VCaP (cell line): Measurements from ENCODE around the gene DNAH8.

Experiments
- H3K27ac ChIP-seq: fragments of 450-650 bp; 2 replicates; pipeline ENCODE4 v1.5.1; 2017
- TF ChIP-seq, protein P1 (sequence below): fragments of 450-650 bp; conservative IDR thresholded peaks from 2 replicates; pipeline ENCODE4 v1.5.1; 2017; ENCODE audit warnings: mild to moderate bottlenecking, moderate library complexity

Gene DNAH8

DNA sequence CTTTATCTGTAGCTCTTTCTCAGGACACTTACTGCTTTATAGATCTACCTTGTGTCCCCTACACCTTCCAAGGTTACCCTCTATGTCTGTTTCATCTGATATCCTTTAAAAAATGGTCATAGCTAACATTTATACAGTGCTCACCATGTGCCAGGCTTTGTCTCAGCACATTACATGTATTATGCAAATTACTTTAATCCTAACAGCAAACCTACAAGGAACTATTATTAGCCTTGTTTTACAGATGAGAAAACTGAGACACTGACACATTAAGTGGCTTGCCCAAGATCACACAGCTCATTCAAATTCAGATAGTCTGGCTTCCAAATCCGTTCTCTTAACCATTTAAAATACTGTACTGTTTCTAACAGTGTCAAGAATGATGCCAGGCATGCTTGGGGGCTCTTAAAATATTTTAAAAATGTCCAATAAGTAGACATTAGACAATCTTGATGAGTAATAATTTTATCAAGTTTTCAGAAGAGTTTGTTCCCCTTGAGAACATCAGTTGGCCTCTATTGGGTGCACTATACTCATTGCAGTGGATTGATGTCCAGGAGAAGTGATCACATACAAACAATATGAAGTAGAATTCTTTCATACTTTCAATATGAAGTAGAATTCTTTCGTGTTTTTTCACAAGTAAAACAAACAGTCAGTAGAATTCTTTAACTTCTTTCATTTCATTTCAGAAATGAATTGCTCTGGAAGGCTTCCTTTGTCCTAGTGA is 69.6 kb downstream of the DNAH8 start:
- no peak overlapping the region for H3K27ac ChIP-seq
- TF ChIP-seq, protein P1, sequence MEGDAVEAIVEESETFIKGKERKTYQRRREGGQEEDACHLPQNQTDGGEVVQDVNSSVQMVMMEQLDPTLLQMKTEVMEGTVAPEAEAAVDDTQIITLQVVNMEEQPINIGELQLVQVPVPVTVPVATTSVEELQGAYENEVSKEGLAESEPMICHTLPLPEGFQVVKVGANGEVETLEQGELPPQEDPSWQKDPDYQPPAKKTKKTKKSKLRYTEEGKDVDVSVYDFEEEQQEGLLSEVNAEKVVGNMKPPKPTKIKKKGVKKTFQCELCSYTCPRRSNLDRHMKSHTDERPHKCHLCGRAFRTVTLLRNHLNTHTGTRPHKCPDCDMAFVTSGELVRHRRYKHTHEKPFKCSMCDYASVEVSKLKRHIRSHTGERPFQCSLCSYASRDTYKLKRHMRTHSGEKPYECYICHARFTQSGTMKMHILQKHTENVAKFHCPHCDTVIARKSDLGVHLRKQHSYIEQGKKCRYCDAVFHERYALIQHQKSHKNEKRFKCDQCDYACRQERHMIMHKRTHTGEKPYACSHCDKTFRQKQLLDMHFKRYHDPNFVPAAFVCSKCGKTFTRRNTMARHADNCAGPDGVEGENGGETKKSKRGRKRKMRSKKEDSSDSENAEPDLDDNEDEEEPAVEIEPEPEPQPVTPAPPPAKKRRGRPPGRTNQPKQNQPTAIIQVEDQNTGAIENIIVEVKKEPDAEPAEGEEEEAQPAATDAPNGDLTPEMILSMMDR = no peak

DNA sequence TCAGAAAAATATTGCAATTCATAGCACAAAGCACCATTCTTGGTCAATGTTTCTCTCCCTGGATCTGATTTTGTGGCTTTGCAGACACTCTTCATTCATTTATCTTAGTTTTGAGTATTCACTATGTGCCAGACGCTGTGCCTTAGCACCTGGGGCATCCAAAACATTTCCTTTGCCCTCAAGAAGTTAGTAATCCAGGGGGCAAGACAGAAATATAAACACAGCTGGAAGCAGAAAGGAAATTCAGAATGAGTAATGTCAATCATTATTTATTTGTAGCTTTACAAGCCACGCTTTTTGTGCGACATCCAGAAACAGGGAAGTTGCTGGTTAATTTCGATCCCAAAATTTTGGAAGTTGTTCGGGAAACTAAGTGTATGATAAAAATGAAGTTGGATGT is 71.4 kb downstream of the DNAH8 start:
- TF ChIP-seq, protein P1 = no peak
- no peak overlapping the region for H3K27ac ChIP-seq

DNA sequence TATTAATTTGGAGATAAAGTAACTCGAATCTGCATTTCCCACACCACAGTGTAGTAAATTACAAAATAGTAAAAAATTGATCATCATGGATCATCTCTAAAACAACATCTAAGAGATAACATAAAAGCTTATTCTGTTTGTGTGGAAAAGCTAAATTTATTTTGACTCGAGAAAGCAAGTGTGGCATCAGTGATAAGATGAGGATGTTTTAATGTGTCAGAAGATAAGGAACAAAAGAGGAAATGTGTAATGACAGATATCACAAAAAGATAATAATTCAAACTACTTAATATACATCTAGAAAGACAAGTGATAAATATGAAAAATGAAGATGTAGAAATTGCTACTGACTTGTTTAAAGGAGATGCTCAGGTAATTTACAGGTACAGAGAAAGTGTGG is 74.1 kb downstream of the DNAH8 start:
- TF ChIP-seq, protein P1 = no peak
- no peak overlapping the region for H3K27ac ChIP-seq

DNA sequence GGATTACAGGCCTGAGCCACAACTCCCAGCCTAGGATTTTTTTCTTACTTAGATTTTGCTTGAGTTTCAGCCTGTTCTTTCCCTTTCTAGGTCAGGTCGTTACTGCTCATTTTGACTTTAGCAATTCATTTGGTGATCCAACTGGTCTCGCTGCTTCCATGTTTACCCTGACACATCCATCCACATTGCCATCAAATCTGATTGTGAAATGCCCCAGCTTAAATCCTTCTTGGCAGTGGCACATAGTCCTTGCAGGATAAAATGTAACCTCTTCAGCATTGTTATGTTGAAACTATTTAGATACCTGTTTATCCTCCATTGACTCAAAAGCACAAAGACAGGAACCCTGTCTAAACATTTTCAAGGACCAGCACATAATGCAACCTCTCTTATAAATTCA is 77.2 kb downstream of the DNAH8 start:
- peak overlapping the region; percentile 100 for H3K27ac ChIP-seq
- TF ChIP-seq, protein P1 = no peak

DNA sequence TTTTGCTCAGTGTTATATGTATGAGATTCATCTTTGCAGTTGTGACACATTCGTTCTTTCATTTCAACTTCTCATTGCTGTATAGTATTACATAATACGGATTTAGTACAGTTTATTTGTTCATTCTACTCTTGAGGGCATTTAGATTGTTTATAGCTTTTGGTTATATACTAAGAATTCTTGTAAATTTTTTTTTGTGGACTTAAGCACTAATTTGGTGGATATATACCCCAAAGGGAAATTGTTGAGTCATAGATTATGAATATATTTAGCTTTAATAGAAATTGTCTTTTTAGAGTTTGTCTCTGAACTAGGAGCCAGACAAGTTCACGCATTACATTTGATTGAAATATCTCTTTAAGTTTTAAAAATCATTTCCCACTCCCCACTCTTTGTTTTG is 79.6 kb downstream of the DNAH8 start:
- H3K27ac ChIP-seq = peak overlapping the region; percentile 100

DNA sequence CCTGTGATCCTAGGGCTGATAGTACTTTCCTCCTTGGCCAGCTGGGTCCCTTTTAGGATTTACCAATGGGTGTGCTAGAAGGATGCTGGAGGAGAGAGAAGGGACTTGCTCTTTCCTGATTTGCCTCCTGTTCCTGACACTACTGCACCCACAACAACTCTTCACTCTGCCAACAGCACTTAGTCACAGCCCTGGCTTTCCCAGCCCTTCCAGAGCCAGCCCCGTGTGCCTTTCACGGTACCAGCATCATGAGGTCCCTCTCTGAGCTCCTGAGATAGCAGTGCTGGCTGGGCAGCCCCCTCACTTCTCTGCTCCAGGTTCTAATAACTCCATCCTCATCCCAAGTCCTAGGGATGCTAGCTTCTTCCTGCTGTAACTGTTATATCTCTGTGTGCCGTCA is 80.9 kb downstream of the DNAH8 start:
- TF ChIP-seq, protein P1 = no peak
- peak overlapping the region; percentile 100 for H3K27ac ChIP-seq

More for the DNA sequence above, 79.6 kb downstream of the DNAH8 start:
- TF ChIP-seq, protein P1 = no peak

DNA sequence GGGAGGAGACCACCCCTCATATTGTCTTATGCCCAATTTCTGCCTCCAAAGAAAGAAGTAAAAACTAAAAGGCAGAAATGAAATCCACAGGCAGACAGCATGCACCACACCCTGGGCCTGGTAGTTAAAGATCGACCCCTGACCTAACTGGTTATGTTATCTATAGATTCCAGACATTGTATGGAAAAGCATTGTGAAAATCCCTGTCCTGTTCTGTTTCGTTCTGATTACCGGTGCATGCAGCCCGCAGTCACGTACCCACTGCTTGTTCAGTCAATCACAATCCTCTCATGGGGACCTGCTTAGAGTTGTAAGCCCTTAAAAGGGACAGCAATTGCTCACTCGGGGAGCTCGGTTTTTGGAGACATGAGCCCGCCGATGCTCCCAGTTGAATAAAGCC is 81.3 kb downstream of the DNAH8 start:
- H3K27ac ChIP-seq = peak overlapping the region; percentile 100

DNA sequence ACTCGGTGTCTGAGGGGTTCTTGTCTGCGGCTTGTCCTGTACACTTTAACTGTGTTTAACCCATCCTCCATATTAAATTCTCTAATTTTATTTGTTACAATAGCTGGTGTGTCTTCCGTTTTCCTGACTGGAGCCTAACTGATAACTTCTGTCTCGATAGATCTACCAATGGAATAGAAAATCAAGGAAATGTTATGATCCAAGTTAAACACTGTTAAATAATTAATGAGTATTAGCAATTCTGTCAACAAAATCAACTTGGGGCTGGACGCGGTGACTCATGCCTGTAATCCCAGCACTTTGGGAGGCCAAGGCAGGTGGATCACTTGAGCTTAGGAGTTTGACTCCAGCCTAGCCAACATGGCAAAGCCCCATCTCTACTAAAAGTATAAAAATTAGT is 81.7 kb downstream of the DNAH8 start:
- TF ChIP-seq, protein P1 = no peak
- H3K27ac ChIP-seq = peak overlapping the region; percentile 100
